ENCODE results near the gene ZBTB7C. TPM values are rescaled to one million over a fixed set of nuclear protein-coding genes. Genes with fewer than 3 reads are reported as not detected.

The ZBTB7C gene
- total and polyA plus RNA-seq, 9 of the 15 experiments (the other 6 are each of a cell fraction or from before 2014, with no cell fraction given) = not detected

DNA sequence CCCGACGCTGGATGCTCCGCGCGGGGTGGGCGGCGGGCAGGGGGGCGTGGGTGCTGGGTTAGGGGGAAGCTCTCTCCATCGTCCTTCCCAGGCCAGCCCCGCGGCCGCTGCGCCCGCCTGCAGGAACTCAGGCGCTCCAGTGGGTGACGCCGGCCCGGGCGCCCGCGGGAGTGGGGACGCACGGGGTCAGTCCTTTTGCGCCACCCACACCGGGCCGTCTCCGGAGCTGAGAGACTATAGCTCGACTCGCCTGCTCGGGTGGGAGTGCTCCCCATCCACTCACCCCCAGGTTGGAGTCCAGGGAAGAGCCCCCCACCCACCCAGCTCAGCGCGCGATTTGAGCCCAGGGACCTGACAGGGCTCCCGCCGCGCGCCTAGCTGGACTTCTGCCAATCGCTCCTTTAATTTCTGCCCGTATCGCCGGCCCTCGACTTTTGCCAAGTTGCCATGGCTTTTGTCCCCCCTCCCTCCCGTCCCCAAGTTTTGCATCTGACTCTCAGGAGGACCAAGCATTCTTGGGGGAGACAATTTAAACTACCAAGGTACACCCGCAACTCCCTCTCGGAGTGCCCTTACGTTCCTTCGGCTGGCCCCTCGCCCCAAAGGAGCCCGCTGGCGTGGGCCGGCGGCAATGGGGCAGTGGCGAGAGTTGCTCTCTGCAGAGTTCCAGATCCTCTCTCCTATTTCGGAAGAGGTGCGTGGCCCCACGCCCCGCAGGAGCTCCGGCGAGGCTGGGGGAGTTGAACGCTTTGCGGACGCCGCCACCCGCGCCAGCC lies 272.9 kb downstream of the ZBTB7C start:
- Histone ChIP-seq H3K79me2 (ENCODE audit: control insufficient read depth, insufficient read depth, low read length) (no peaks in the 10 kb centered on the region), H4K20me1 (replicated peaks; ENCODE audit: control insufficient read depth, insufficient read depth, low read length) (no peaks in the 10 kb centered on the region), H3K9ac (ENCODE audit: insufficient read depth in 1 of 2, low read depth in 2 of 2, low read length in 2 of 2) (no peak overlapping the region), H3K4me2 (ENCODE audit: insufficient read depth, low read length) (no peak overlapping the region), H3K9me1 (ENCODE audit: control insufficient read depth, insufficient read depth, low read length) (no peaks in the 10 kb centered on the region), H3K4me1 (replicated peaks in 1 of 2; ENCODE audit: control insufficient read depth in 2 of 2, insufficient read depth in 2 of 2, low read length in 2 of 2) (no peaks in the 10 kb centered on the region; a peak in 1 of 5 replicates), H3K27me3 (ENCODE audit: control insufficient read depth in 2 of 2, insufficient read depth in 2 of 2, low read length in 2 of 2) (peaks cover 8 to 28% of the 10 kb centered on the region in 2 experiments), H3K9me3 (replicated peaks; ENCODE audit: control insufficient read depth, insufficient read depth, low read depth, low read length) (no peaks in the 10 kb centered on the region), H2AFZ (ENCODE audit: low read depth, low read length) (no peak overlapping the region), H3K27ac (ENCODE audit: extremely low read depth, low read depth, low read length) (no peak overlapping the region), H3K36me3 (ENCODE audit: control insufficient read depth, insufficient read depth, low read length) (no peaks in the 10 kb centered on the region), H3K4me3 (no peak overlapping the region)
- FAIRE-seq = no peak
- intact Hi-C loops (cut with micrococcal nuclease) = no loop called here
- in situ Hi-C loops (cut with MboI) = no loop called here
- no peak for DNase-seq (ENCODE audit: extremely low read depth in 1 of 4, low spot score in 3 of 4)
- no peak for ATAC-seq
- WGBS (ENCODE audit: insufficient coverage, low coverage, missing lambda C conversion rate) = 5% methylated on average over 14 of the region's 65 CpGs
- POLR2A ChIA-PET = no interaction called here
- TF ChIP-seq, protein P1, sequence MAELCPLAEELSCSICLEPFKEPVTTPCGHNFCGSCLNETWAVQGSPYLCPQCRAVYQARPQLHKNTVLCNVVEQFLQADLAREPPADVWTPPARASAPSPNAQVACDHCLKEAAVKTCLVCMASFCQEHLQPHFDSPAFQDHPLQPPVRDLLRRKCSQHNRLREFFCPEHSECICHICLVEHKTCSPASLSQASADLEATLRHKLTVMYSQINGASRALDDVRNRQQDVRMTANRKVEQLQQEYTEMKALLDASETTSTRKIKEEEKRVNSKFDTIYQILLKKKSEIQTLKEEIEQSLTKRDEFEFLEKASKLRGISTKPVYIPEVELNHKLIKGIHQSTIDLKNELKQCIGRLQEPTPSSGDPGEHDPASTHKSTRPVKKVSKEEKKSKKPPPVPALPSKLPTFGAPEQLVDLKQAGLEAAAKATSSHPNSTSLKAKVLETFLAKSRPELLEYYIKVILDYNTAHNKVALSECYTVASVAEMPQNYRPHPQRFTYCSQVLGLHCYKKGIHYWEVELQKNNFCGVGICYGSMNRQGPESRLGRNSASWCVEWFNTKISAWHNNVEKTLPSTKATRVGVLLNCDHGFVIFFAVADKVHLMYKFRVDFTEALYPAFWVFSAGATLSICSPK (IDR thresholded peaks at IDR 0.05; ENCODE audit: borderline replicate concordance) = no peak
- CTCF ChIA-PET (ENCODE audit: low intra/inter-chr PET ratio) = no interaction called here
- BruUV-seq (replicated peaks) = no TSS peak

DNA sequence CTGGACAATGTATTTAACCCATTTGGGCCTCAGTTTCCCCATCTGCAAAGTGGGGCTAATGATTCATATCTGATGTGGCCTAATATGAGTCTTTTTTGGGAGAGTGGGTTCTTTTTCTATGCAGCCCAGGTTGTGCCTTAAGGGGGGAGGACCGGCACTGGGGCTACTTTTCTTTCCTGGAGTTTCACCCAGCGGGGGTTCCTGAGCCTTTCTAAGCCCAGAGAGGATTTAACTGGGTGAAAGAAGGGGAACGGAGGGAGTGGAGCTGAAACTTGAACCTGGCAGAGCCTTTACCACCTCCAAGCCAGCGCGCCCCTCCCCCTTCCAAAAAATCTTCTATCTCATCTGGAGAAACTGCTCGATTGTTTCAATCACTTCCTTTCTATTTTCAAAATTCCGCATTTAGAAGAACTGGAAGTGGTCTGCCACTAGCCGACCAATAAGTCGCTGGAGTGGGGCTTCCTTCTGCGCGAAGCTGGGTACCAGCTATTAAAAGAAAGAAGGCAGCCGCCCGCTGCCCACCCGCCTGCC lies 273.7 kb downstream of the ZBTB7C start:
- no peak overlapping the region for H3K4me2 ChIP-seq (ENCODE audit: insufficient read depth, low read length)
- DNase-seq (ENCODE audit: extremely low read depth in 1 of 4, low spot score in 3 of 4) = no peak
- TF ChIP-seq ILK (tag; IDR thresholded peaks at IDR 0.05; ENCODE audit: borderline replicate concordance, low read depth) = no peak
- TF ChIP-seq, protein P2, sequence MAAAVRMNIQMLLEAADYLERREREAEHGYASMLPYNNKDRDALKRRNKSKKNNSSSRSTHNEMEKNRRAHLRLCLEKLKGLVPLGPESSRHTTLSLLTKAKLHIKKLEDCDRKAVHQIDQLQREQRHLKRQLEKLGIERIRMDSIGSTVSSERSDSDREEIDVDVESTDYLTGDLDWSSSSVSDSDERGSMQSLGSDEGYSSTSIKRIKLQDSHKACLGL (CRISPR knock-in tag; IDR thresholded peaks at IDR 0.05; ENCODE audit: borderline replicate concordance, poor library complexity, severe bottlenecking) = no peak
- no peak for TF ChIP-seq TBL1XR1 (IDR thresholded peaks at IDR 0.05; ENCODE audit: low read length in 2 of 2)
- BruUV-seq (replicated peaks) = no TSS peak
- in situ Hi-C loops (cut with MboI) (no loop called here), intact Hi-C loops (cut with micrococcal nuclease) (no loop called here)
- FAIRE-seq = no peak
- ChIA-PET POLR2A (no interaction called here), CTCF (ENCODE audit: low intra/inter-chr PET ratio) (no interaction called here)
- H3K27me3 ChIP-seq (ENCODE audit: control insufficient read depth in 2 of 2, insufficient read depth in 2 of 2, low read length in 2 of 2) = peaks cover 8 to 28% of the 10 kb centered on the region in 2 experiments
- H3K9ac ChIP-seq (ENCODE audit: insufficient read depth in 1 of 2, low read depth in 2 of 2, low read length in 2 of 2) = no peak overlapping the region
- H3K36me3 ChIP-seq (ENCODE audit: control insufficient read depth, insufficient read depth, low read length) = no peaks in the 10 kb centered on the region
- no peaks in the 10 kb centered on the region for H4K20me1 ChIP-seq (replicated peaks; ENCODE audit: control insufficient read depth, insufficient read depth, low read length)
- no peaks in the 10 kb centered on the region; a peak in 1 of 5 replicates for H3K4me1 ChIP-seq (replicated peaks in 1 of 2; ENCODE audit: control insufficient read depth in 2 of 2, insufficient read depth in 2 of 2, low read length in 2 of 2)
- no peaks in the 10 kb centered on the region for H3K9me1 ChIP-seq (ENCODE audit: control insufficient read depth, insufficient read depth, low read length)
- H2AFZ ChIP-seq (ENCODE audit: low read depth, low read length) = no peak overlapping the region
- H3K79me2 ChIP-seq (ENCODE audit: control insufficient read depth, insufficient read depth, low read length) = no peaks in the 10 kb centered on the region
- H3K27ac ChIP-seq (ENCODE audit: extremely low read depth, low read depth, low read length) = no peak overlapping the region
- no peak for ATAC-seq
- 3% methylated on average over 8 of the region's 14 CpGs for WGBS (ENCODE audit: insufficient coverage, low coverage, missing lambda C conversion rate)
- H3K4me3 ChIP-seq = no peak overlapping the region
- no peaks in the 10 kb centered on the region for H3K9me3 ChIP-seq (replicated peaks; ENCODE audit: control insufficient read depth, insufficient read depth, low read depth, low read length)

All from K562 (cell line).